Gastrocnemius medialis (tissue), 4 donors: ENCODE measurements around the gene KATNAL1. TPM values are rescaled to one million over a fixed set of nuclear protein-coding genes. Genes with fewer than 3 reads are reported as not detected.

ENCODE experiments used
- ATAC-seq, 2 donors: fragments of 150-250 bp; one replicate each; pipeline ENCODE4 v1.9.1; 2016
- DNase-seq, 2 donors: peaks; one replicate each; pipeline ENCODE4 v3.0.0-alpha.2; 2019
- H3K27ac ChIP-seq, 4 donors: fragments of 200-600 bp; sonication (generic); 1 replicate in 1 of 4; 2 replicates in 3 of 4; pipeline ENCODE4 v1.5.1; 2016 to 2018; ENCODE audit warnings: mild to moderate bottlenecking in 2 of 4, moderate library complexity in 1 of 4
- H3K27me3 ChIP-seq, 3 donors: fragments of 200-600 bp; sonication (generic) in 2 of 3; 1 replicate in 1 of 3; 2 replicates in 2 of 3; pipeline versions ENCODE4 v1.5.1 to v1.6.0; 2016 to 2019; ENCODE audit warnings: mild to moderate bottlenecking in 1 of 3, moderate library complexity in 1 of 3
- H3K36me3 ChIP-seq, 2 donors: fragments of 200-600 bp; sonication (generic) in 1 of 2; one replicate each; pipeline ENCODE4 v1.5.1; 2017 to 2018
- H3K4me1 ChIP-seq, 2 donors: fragments of 200-600 bp; sonication (generic) in 1 of 2; one replicate each; pipeline ENCODE4 v1.5.1; 2016 to 2017; ENCODE audit warnings: mild to moderate bottlenecking in 2 of 2
- H3K4me3 ChIP-seq, 4 donors: fragments of 200-600 bp; sonication (generic) in 3 of 4; 1 replicate in 1 of 4; 2 replicates in 3 of 4; pipeline ENCODE4 v1.5.1; 2016 to 2019; ENCODE audit warnings: mild to moderate bottlenecking in 2 of 4
- H3K9me3 ChIP-seq, 3 donors: fragments of 200-600 bp; sonication (generic) in 2 of 3; 1 replicate in 1 of 3; 2 replicates in 2 of 3; pipeline ENCODE4 v1.5.1; 2016 to 2019
- CTCF ChIP-seq, 5 experiments: fragments of 450-650 bp in 3 of 5; fragments of 200-600 bp in 2 of 5; sonication (generic) in 2 of 5; IDR thresholded peaks in 4 of 5; conservative IDR thresholded peaks in 1 of 5; 1 replicate in 4 of 5; 2 replicates in 1 of 5; pipeline ENCODE4 v1.5.1; 2016 to 2019; ENCODE audit warnings: antibody characterized with exemption in 5 of 5, mild to moderate bottlenecking in 3 of 5, moderate library complexity in 3 of 5
- POLR2A ChIP-seq, 2 donors: fragments of 450-650 bp; IDR thresholded peaks; one replicate each; pipeline ENCODE4 v1.6.1; 2017; ENCODE audit warnings: antibody characterized with exemption in 2 of 2, mild to moderate bottlenecking in 2 of 2, moderate library complexity in 2 of 2
- in situ Hi-C, 4 donors: fragments of 200-750 bp; cut with MboI; loops; one replicate each; pipeline versions ENCODE4 v1.15.0 to v1.8.0; 2017; ENCODE audit warnings: low sequenced_read_pairs in 4 of 4
- intact Hi-C: fragments of 100-400 bp; cut with DNase I; formaldehyde crosslinking; loops from one replicate; pipeline ENCODE4 v1.15.1; 2023; ENCODE audit warnings: low total_unique reads
- total RNA-seq, 4 donors: library from RNA; depleted of rRNA; stranded (reverse); fragments of >200 nt; gene quantifications; one replicate each; pipeline versions ENCODE4 v1.1.0 to v1.2.3, GENCODE V29; 2016

The KATNAL1 gene
- total RNA-seq, 4 donors from 2014 or later = 10.2 to 18.9 (median 12.1) TPM

DNA sequence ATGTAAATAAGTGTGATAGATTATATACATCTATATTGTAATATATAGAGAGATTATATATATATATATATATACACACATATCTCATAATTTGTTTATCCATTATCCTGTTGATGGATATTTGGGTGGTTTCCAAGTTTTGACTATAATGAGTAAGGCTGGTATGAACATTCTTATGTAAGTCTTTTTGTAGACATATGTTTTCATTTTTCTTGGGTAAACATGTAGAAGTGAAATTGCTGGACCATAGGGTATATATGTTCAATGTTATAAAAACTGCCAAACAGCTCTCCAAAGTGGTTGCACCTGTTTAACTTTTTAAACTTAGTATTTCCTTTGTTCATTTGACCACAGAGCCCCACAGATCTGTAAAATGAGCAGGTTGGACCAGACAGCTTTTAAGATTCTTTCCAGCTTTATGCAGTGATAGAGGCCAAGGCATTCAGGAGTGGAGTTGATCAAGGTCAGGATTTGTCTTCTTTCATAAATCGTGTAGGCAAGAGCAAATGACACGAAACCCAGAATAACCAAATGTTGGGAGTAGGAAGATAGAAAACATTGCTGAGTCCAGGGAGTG is 21.7 kb upstream of the KATNAL1 start:
- Histone ChIP-seq H3K4me3 (no peak overlapping the region), H3K36me3 (no peaks in the 10 kb centered on the region), H3K27me3 (no peaks in the 10 kb centered on the region), H3K9me3 (no peaks in the 10 kb centered on the region), H3K27ac (no peak overlapping the region), H3K4me1 (no peaks in the 10 kb centered on the region)
- ATAC-seq = no peak
- no peak for DNase-seq
- intact Hi-C loops (no loop called here), in situ Hi-C loops (loop anchor here in 1 of 4 donors (25.0 kb wide), 1 partner anchor 192 kb away; no protein-coding TSS in a partner anchor)
- TF ChIP-seq POLR2A (IDR thresholded peaks at IDR 0.05) (no peak), CTCF (IDR thresholded peaks at IDR 0.05 in 4 of 5, conservative IDR thresholded peaks at IDR 0.05 in 1 of 5) (no peak)

- no peaks in the 10 kb centered on the region for H3K4me1 ChIP-seq
- DNase-seq = no peak
Observed at GRCh38 chr13:30325668-30326067, 18.3 kb upstream of the KATNAL1 start.

DNA sequence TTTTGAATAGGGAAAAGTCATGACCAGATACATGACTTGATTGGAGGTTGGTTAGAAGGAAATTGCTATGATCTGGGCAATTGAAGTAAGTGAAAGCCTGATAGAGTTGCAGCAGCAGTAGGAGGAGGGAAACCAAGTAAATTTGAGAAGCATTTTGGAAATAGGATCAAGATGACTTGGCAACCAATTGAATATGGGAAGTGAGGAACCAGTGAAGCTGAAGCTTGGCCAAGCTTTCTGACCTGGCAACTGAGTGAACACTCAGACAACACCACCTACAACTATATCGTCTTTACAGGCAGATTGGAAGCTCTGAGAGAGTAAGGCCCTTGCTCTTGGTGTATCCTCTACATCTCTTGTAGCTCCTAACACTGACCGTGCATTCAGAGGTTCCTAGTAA is 16.2 kb upstream of the KATNAL1 start:
- in situ Hi-C loops (no loop called here), intact Hi-C loops (no loop called here)
- no peak for ATAC-seq
- no peak for DNase-seq
- Histone ChIP-seq H3K36me3 (no peaks in the 10 kb centered on the region), H3K9me3 (no peaks in the 10 kb centered on the region), H3K4me3 (no peak overlapping the region), H3K27me3 (no peaks in the 10 kb centered on the region), H3K27ac (no peak overlapping the region), H3K4me1 (no peaks in the 10 kb centered on the region)
- no peak for TF ChIP-seq POLR2A (IDR thresholded peaks at IDR 0.05)
- TF ChIP-seq CTCF (IDR thresholded peaks at IDR 0.05 in 4 of 5, conservative IDR thresholded peaks at IDR 0.05 in 1 of 5) = no peak

More at GRCh38 chr13:30325668-30326067, 18.3 kb upstream of the KATNAL1 start:
- no peak for ATAC-seq
- no peaks in the 10 kb centered on the region for H3K36me3 ChIP-seq
- no peaks in the 10 kb centered on the region for H3K9me3 ChIP-seq
- in situ Hi-C loops = loop anchor here in 1 of 4 donors (25.0 kb wide), 1 partner anchor 188 kb away; no protein-coding TSS in a partner anchor
- no peaks in the 10 kb centered on the region for H3K27me3 ChIP-seq
- no peak overlapping the region for H3K4me3 ChIP-seq
- no peak overlapping the region for H3K27ac ChIP-seq
- intact Hi-C loops = no loop called here
- no peak for TF ChIP-seq CTCF (IDR thresholded peaks at IDR 0.05 in 4 of 5, conservative IDR thresholded peaks at IDR 0.05 in 1 of 5)
- TF ChIP-seq POLR2A (IDR thresholded peaks at IDR 0.05) = no peak

GRCh38 chr13:30322428-30322827 is 15.1 kb upstream of the KATNAL1 start:
- intact Hi-C loops (no loop called here), in situ Hi-C loops (no loop called here)
- Histone ChIP-seq H3K27ac (no peak overlapping the region), H3K4me1 (peaks cover 0 to 3% of the 10 kb centered on the region in 2 donors), H3K27me3 (no peaks in the 10 kb centered on the region), H3K4me3 (no peak overlapping the region), H3K36me3 (no peaks in the 10 kb centered on the region), H3K9me3 (no peaks in the 10 kb centered on the region)
- no peak for DNase-seq
- no peak for TF ChIP-seq POLR2A (IDR thresholded peaks at IDR 0.05)
- ATAC-seq = no peak

DNA sequence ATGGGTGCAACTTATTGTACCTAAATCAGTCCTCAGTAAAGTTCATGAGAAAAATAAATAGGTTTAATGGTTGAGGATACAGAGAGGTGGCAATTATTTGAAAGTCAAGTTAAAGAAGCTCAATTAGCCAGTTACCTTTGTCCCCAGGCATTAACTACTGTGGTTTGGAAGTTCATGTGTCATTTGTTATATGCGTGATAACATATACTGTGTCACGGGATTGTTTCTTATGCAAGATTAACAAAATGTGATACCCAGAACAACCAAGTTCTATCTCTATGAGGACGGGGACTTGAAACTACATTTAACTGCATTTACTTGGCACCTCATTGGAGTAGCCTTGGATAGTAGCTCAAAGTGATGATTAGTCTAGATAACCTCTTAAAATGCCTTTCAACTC is 13.9 kb upstream of the KATNAL1 start:
- DNase-seq (no peak), ATAC-seq (no peak)
- H3K4me3 ChIP-seq = no peak overlapping the region
- in situ Hi-C loops (no loop called here), intact Hi-C loops (no loop called here)
- no peak overlapping the region for H3K27ac ChIP-seq
- no peaks in the 10 kb centered on the region for H3K9me3 ChIP-seq
- peaks cover 0 to 3% of the 10 kb centered on the region in 2 donors for H3K4me1 ChIP-seq
- no peaks in the 10 kb centered on the region for H3K36me3 ChIP-seq
- TF ChIP-seq POLR2A (IDR thresholded peaks at IDR 0.05) = no peak
- TF ChIP-seq CTCF (IDR thresholded peaks at IDR 0.05 in 4 of 5, conservative IDR thresholded peaks at IDR 0.05 in 1 of 5) = no peak
- H3K27me3 ChIP-seq = no peaks in the 10 kb centered on the region
